ENCODE measurements around the gene PLEKHM2.

Gene PLEKHM2

DNA sequence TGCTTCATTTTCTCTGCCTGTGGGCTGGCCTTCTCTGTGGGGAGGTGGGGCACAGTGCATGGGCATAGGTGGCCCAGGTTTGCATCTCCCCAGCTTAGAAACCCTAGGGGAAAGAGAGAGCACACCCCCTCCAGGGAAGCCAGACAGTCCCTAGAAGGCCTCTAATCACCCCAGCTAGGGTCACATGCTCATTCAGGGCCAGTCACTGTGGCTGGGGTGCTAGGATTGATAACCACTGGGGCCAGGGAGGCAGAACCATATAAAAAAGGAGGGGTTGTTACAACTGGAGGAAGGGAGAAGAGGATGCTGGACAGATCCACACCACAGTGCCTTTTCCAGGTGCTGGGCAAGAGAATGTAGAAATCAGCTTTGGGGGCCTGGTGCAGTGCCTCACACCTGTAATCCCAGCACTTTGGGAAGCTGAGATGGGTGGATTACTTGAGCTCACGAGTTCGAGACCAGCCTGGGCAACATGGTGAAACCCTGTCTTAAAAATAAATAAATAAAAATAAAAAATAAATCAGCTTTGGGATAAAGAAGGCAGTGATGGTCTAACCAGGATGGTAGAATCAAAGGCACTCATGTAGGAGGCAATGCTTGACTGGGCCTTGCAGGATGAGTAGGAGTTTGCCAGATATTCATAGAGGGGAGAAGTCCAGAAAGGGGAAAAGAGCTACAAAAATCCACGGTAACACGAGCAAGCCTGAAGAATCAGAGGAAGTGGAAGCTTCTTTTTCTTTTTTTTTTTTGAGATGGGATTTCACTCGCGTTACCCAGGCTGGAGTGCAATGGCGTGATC is 94.0 kb downstream of the PLEKHM2 start:
- no CpG with 5 or more reads among the region's 7 CpGs for WGBS (ENCODE audit: insufficient coverage, insufficient read length)
- no peaks in the 10 kb centered on the region for H3K27me3 ChIP-seq (ENCODE audit: control insufficient read depth, insufficient read depth, low read length)
- DNase-seq (ENCODE audit: low read depth, low spot score), result no peak
- no peaks in the 10 kb centered on the region for H3K9me3 ChIP-seq (ENCODE audit: control insufficient read depth, insufficient read depth, low read length)
- no peak overlapping the region for H3K27ac ChIP-seq (ENCODE audit: low read length)
- H3K4me1 ChIP-seq (ENCODE audit: control insufficient read depth, insufficient read depth, low read length), result no peaks in the 10 kb centered on the region
- H3K36me3 ChIP-seq (ENCODE audit: control insufficient read depth, insufficient read depth, low read length), result peaks cover 36% of the 10 kb centered on the region
- no peak overlapping the region for H3K4me3 ChIP-seq (ENCODE audit: low read length)

Measured in iPS DF 6.9 (cell line).